ENCODE measurements around the gene ABTB2. TPM values are rescaled to one million over a fixed set of nuclear protein-coding genes. Genes with fewer than 3 reads are reported as not detected.

Gene ABTB2
- total RNA-seq, 4 donors from 2014 or later = 7.1 to 9.3 (median 7.7) TPM

GRCh38 chr11:34236572-34236971 is 121.2 kb downstream of the ABTB2 start:
- no peak overlapping the region for H3K27ac ChIP-seq
- 77 to 83% methylated on average over 9 of the region's 9 CpGs for whole genome bisulfite sequencing, 2 donors
- H3K36me3 ChIP-seq = no peaks in the 10 kb centered on the region
- H3K9me3 ChIP-seq = no peaks in the 10 kb centered on the region
- DNase-seq (ENCODE audit: low spot score in 2 of 2) = no peak
- H3K4me3 ChIP-seq = no peak overlapping the region
- H3K4me1 ChIP-seq = peaks cover 0 to 11% (median 0%) of the 10 kb centered on the region in 4 donors
- no peak for TF ChIP-seq EP300 (IDR thresholded peaks at IDR 0.05)
- TF ChIP-seq, protein P1, sequence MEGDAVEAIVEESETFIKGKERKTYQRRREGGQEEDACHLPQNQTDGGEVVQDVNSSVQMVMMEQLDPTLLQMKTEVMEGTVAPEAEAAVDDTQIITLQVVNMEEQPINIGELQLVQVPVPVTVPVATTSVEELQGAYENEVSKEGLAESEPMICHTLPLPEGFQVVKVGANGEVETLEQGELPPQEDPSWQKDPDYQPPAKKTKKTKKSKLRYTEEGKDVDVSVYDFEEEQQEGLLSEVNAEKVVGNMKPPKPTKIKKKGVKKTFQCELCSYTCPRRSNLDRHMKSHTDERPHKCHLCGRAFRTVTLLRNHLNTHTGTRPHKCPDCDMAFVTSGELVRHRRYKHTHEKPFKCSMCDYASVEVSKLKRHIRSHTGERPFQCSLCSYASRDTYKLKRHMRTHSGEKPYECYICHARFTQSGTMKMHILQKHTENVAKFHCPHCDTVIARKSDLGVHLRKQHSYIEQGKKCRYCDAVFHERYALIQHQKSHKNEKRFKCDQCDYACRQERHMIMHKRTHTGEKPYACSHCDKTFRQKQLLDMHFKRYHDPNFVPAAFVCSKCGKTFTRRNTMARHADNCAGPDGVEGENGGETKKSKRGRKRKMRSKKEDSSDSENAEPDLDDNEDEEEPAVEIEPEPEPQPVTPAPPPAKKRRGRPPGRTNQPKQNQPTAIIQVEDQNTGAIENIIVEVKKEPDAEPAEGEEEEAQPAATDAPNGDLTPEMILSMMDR (IDR thresholded peaks at IDR 0.05) = no peak
- TF ChIP-seq POLR2A (IDR thresholded peaks at IDR 0.05) = no peak
- H3K27me3 ChIP-seq = no peaks in the 10 kb centered on the region

DNA sequence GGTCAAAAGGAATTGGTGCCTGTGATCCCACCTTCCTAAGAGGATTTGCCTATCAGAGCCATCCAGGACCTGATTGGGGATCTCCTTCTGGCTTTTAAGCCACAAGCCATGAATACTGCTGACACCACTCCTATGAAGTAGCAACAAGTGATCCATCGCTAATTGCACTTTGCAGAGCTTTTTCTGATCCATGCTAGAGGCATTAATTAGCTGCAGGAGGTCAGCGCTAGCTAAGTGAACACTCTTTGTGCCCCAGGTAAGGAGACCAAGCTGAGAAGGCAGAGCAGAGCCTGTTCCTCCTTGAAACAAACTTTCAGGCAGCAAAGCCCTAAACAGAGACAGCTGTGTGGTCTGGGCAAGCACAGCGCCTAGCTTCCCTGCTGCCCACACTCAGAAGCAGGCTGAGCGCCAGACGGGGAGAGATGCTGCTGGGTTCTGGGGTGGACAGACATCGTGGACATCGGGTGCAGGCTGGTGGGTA is 122.2 kb downstream of the ABTB2 start:
- no peak overlapping the region for H3K4me3 ChIP-seq

GRCh38 chr11:34235189-34235588 is 122.6 kb downstream of the ABTB2 start:
- DNase-seq (ENCODE audit: low spot score in 2 of 2) = no peak
- Histone ChIP-seq H3K4me1 (peaks cover 0 to 11% (median 0%) of the 10 kb centered on the region in 4 donors), H3K9me3 (no peaks in the 10 kb centered on the region), H3K36me3 (no peaks in the 10 kb centered on the region), H3K27ac (peak overlapping the region in 1 of 4 donors; percentile 16), H3K27me3 (no peaks in the 10 kb centered on the region), H3K4me3 (no peak overlapping the region)
- 57 to 71% methylated on average over 4 of the region's 4 CpGs for WGBS, 2 donors
- TF ChIP-seq, protein P1 (IDR thresholded peaks at IDR 0.05) = no peak
- no peak for TF ChIP-seq POLR2A (IDR thresholded peaks at IDR 0.05)
- TF ChIP-seq EP300 (IDR thresholded peaks at IDR 0.05) = no peak

More for the DNA sequence above, 122.2 kb downstream of the ABTB2 start:
- H3K27ac ChIP-seq = no peak overlapping the region
- no peaks in the 10 kb centered on the region for H3K9me3 ChIP-seq
- no peak for TF ChIP-seq EP300 (IDR thresholded peaks at IDR 0.05)
- TF ChIP-seq, protein P1 (IDR thresholded peaks at IDR 0.05) = no peak
- TF ChIP-seq POLR2A (IDR thresholded peaks at IDR 0.05) = no peak
- peaks cover 0 to 11% (median 0%) of the 10 kb centered on the region in 4 donors for H3K4me1 ChIP-seq
- WGBS, 2 donors = 79 to 85% methylated on average over 7 of the region's 7 CpGs
- DNase-seq (ENCODE audit: low spot score in 2 of 2) = no peak
- no peaks in the 10 kb centered on the region for H3K36me3 ChIP-seq
- no peaks in the 10 kb centered on the region for H3K27me3 ChIP-seq

GRCh38 chr11:34234086-34234740 is 123.6 kb downstream of the ABTB2 start:
- H3K36me3 ChIP-seq = no peaks in the 10 kb centered on the region
- TF ChIP-seq POLR2A (IDR thresholded peaks at IDR 0.05) = no peak
- TF ChIP-seq, protein P1 (IDR thresholded peaks at IDR 0.05) = no peak
- TF ChIP-seq EP300 (IDR thresholded peaks at IDR 0.05) = no peak
- 80 to 89% methylated on average over 8 to 9 of the region's 9 CpGs for WGBS, 2 donors
- H3K27ac ChIP-seq = peak overlapping the region in 1 of 4 donors; percentile 34
- no peaks in the 10 kb centered on the region for H3K27me3 ChIP-seq
- H3K4me3 ChIP-seq = no peak overlapping the region
- no peaks in the 10 kb centered on the region for H3K9me3 ChIP-seq
- H3K4me1 ChIP-seq = peaks cover 0 to 11% (median 0%) of the 10 kb centered on the region in 4 donors
- no peak for DNase-seq (ENCODE audit: low spot score in 2 of 2)

DNA sequence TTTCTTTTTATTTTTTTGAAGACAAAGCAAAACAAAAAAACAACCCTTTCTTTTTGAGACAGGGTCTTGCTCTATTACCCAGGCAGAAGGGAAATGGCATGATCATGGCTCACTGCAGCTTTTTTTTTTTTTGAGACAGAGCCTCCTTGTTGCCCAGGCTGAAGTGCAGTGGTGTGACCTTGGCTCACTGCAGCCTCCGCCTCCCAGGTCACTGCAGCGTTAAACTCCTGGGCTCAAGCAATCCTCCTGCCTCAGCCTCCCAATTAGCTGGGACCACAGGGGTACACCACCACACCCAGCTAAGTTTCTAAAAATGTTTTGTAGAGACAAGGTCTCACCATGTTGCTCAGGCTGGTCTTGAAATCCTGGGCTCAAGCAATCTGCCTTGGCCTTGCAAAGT is 124.6 kb downstream of the ABTB2 start:
- no peak for DNase-seq (ENCODE audit: low spot score in 2 of 2)
- H3K4me1 ChIP-seq = peaks cover 0 to 11% (median 0%) of the 10 kb centered on the region in 4 donors
- H3K27me3 ChIP-seq = no peaks in the 10 kb centered on the region
- no peak overlapping the region for H3K4me3 ChIP-seq
- no peak for TF ChIP-seq POLR2A (IDR thresholded peaks at IDR 0.05)
- H3K27ac ChIP-seq = no peak overlapping the region
- WGBS, 2 donors = 85 to 91% methylated on average over 2 of the region's 2 CpGs
- H3K9me3 ChIP-seq = no peaks in the 10 kb centered on the region
- no peaks in the 10 kb centered on the region for H3K36me3 ChIP-seq

Measured in tibial nerve (tissue), 4 donors.